ENCODE results near the gene PTPRN2. TPM values are rescaled to one million over a fixed set of nuclear protein-coding genes. Genes with fewer than 3 reads are reported as not detected.

PTPRN2 gene
- total and polyA plus RNA-seq, 9 of the 15 experiments (the other 6 are each of a cell fraction or from before 2014, with no cell fraction given), result not detected

- TF ChIP-seq ARID3A (IDR thresholded peaks at IDR 0.05; ENCODE audit: borderline replicate concordance, low read depth, low read length) (no peak), MAFG (tag; conservative IDR thresholded peaks at IDR 0.05) (peak; percentile 100), CBX5 (IDR thresholded peaks at IDR 0.05; ENCODE audit: borderline replicate concordance, low read depth) (no peak), ZNF318 (IDR thresholded peaks at IDR 0.05; ENCODE audit: borderline replicate concordance in 1 of 2, low read depth in 1 of 2) (peak in 1 of 2 experiments; percentile 89; a peak in 3 of 4 replicates), SMAD4 (CRISPR knock-in tag; conservative IDR thresholded peaks at IDR 0.05) (0 out of 2 replicates have a peak, but pooled peaks have one; percentile 31), TSHZ1 (CRISPR knock-in tag; IDR thresholded peaks at IDR 0.05) (no peak), CTCFL (IDR thresholded peaks at IDR 0.05; ENCODE audit: borderline replicate concordance, insufficient read depth, low read depth, low read length, poor library complexity, severe bottlenecking) (no peak), ZBTB43 (CRISPR knock-in tag; IDR thresholded peaks at IDR 0.05) (no peak)
These were observed 1097.1 kb downstream of the PTPRN2 start (continued) for GRCh38 chr7:157490465-157490912.
